ENCODE results near the gene DEFB131A.
A peak's percentile ranks its signal among the peaks of the same experiment; 100 is the strongest.
"Not testable (repeated sequence)": the region's sequence is repeated elsewhere in the genome, so short reads cannot be mapped to it uniquely, and the experiment has no call there.

DEFB131A gene

DNA sequence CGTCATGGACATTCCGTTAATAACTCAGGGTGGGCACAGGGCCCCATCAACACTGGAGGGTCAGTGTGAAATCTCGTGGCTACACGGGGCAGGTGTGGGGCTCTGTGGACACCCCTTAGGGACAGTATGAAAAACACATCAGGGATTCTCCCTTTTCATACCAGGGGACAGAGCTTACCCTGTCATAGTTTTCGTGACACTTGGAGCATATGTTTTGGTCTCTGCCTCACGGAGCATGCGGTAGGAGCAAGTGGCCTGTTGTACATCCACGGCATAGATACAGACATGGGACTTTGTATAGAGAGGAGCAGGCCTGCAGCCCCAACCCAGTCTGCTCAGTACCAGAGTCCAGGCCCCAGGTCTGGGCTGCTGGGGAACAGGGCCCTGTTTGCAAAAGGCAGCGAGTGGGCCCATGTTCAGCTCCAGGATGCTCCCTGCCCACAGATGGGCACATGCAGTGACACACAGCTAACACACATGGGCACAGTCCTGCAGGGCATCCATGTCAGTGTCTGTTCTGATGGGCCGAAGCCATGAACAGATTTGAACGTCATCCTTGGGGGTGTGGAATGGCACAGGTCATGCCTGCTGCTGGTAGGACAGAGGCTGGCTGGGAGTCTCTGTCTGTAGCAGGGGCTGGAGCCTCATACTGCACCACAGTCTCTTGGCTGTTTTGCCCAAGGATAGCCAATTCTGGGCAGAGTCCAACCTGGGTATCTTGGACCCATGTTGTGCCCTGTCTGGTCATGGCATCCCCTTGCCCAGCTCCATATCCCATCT is 50.2 kb downstream of the DEFB131A start:
- H3K9me3 ChIP-seq (ENCODE audit: severe bottlenecking); H3K27ac ChIP-seq (ENCODE audit: poor library complexity, severe bottlenecking); DNase-seq (ENCODE audit: low spot score); ATAC-seq (ENCODE audit: low read depth); H3K27me3 ChIP-seq (ENCODE audit: insufficient read depth, poor library complexity, severe bottlenecking); H3K4me1 ChIP-seq (ENCODE audit: insufficient read depth, poor library complexity, severe bottlenecking); H3K36me3 ChIP-seq (ENCODE audit: low read depth); H3K4me3 ChIP-seq (ENCODE audit: severe bottlenecking): not testable (repeated sequence)

DNA sequence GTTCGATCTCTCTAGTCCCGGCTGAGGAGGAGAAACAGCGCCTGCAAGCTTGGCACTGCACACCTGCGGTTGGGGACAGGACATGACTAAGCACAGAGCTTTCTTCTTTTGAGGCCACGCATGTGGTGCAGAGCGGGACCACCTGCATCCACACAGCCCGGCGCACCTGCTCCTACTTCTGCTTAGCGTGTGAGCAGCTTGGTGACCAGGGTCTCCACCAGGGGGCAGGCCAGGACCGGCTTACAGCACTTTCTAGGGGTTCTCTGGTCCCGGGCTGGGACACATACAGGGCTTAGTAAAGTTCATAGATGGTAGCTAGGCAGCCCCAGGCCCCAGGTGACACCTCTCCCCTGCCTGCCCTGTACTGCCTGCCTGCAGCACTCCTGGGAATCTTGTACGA is 51.2 kb downstream of the DEFB131A start:
- TF ChIP-seq, protein P1, sequence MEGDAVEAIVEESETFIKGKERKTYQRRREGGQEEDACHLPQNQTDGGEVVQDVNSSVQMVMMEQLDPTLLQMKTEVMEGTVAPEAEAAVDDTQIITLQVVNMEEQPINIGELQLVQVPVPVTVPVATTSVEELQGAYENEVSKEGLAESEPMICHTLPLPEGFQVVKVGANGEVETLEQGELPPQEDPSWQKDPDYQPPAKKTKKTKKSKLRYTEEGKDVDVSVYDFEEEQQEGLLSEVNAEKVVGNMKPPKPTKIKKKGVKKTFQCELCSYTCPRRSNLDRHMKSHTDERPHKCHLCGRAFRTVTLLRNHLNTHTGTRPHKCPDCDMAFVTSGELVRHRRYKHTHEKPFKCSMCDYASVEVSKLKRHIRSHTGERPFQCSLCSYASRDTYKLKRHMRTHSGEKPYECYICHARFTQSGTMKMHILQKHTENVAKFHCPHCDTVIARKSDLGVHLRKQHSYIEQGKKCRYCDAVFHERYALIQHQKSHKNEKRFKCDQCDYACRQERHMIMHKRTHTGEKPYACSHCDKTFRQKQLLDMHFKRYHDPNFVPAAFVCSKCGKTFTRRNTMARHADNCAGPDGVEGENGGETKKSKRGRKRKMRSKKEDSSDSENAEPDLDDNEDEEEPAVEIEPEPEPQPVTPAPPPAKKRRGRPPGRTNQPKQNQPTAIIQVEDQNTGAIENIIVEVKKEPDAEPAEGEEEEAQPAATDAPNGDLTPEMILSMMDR (IDR thresholded peaks at IDR 0.05; ENCODE audit: poor library complexity, severe bottlenecking) = peak; percentile 35
- not testable (repeated sequence) for H3K27me3 ChIP-seq (ENCODE audit: insufficient read depth, poor library complexity, severe bottlenecking); H3K27ac ChIP-seq (ENCODE audit: poor library complexity, severe bottlenecking); H3K9me3 ChIP-seq (ENCODE audit: severe bottlenecking); DNase-seq (ENCODE audit: low spot score); H3K4me1 ChIP-seq (ENCODE audit: insufficient read depth, poor library complexity, severe bottlenecking); H3K4me3 ChIP-seq (ENCODE audit: severe bottlenecking); H3K36me3 ChIP-seq (ENCODE audit: low read depth); ATAC-seq (ENCODE audit: low read depth)

DNA sequence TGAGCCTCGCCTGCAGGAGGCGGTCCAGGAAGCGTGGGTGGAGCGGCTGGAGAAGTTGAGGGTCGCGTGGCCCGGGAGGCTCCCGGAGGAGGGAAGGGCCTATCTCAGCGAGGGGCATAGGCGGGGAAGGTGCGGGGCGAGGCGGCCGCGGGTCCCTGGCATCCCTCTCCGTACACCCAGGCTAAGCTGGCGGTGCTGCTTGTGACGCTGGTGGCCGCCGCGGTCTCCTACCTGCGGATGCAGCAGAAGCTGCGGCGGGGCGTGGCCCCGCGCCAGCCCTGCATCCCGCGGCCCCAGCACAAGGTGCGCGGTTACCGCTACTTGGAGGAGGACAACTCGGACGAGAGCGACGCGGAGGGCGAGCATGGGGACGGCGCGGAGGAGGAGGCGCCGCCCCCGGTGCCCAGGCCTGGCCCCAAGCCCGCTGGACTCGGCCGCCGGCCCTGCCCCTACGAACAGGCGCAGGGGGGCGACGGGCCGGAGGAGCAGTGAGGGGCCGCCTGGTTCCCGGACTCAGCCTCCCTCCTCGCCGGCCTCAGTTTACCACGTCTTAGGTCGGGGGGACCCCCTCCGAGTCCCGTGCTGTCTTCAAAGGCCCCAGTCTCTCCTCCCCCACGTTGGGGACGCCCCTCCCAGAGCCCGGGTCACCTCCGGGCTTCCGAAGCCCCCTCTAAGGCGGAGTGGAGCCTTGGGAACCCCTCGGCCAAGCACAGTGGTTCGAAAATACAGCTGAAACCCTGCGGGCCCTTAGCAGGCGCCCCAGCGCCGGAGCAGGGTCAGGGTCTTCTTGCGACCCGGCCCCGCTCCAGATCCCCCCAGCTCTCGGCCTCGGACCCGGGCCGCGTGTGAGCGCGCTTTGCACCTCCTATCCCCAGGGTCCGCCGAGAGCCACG is 53.6 kb downstream of the DEFB131A start:
- not testable (repeated sequence) for H3K27me3 ChIP-seq (ENCODE audit: insufficient read depth, poor library complexity, severe bottlenecking); DNase-seq (ENCODE audit: low spot score); H3K27ac ChIP-seq (ENCODE audit: poor library complexity, severe bottlenecking); H3K4me3 ChIP-seq (ENCODE audit: severe bottlenecking); ATAC-seq (ENCODE audit: low read depth); H3K9me3 ChIP-seq (ENCODE audit: severe bottlenecking); H3K4me1 ChIP-seq (ENCODE audit: insufficient read depth, poor library complexity, severe bottlenecking); H3K36me3 ChIP-seq (ENCODE audit: low read depth)

DNA sequence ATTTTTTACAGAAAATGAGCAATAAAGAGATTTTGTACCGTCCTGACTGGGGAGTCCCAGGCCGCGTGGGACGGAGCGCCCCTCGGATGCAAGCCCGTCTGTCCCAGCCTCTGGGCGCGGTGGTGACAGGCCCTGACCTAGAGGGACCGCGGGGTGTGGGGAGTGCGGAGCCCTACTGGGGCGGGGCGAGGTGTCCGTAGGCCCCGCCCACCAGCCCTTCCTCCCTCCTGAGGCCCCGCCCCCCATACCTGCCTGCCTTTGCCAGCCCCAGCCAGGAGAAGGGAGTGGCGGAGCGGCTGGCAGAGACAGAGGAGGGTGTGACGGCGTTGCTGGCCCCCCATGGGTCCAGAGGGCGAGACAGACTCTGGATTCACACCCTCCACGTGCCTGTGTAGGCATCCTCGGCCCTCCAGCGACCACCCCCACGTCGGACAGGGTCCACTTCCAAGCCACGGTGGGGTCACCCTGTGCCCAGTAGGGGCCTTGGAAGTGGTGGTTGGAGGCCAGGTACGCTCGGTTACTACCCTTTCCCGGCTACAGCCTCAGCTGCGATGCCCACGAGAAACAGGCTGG is 54.3 kb downstream of the DEFB131A start:
- not testable (repeated sequence) for H3K27me3 ChIP-seq (ENCODE audit: insufficient read depth, poor library complexity, severe bottlenecking); H3K4me1 ChIP-seq (ENCODE audit: insufficient read depth, poor library complexity, severe bottlenecking); H3K27ac ChIP-seq (ENCODE audit: poor library complexity, severe bottlenecking); DNase-seq (ENCODE audit: low spot score); H3K4me3 ChIP-seq (ENCODE audit: severe bottlenecking); H3K9me3 ChIP-seq (ENCODE audit: severe bottlenecking); H3K36me3 ChIP-seq (ENCODE audit: low read depth)
- ATAC-seq (ENCODE audit: low read depth) = 0 out of 3 replicates have a peak, but pooled peaks have one; percentile 36

DNA sequence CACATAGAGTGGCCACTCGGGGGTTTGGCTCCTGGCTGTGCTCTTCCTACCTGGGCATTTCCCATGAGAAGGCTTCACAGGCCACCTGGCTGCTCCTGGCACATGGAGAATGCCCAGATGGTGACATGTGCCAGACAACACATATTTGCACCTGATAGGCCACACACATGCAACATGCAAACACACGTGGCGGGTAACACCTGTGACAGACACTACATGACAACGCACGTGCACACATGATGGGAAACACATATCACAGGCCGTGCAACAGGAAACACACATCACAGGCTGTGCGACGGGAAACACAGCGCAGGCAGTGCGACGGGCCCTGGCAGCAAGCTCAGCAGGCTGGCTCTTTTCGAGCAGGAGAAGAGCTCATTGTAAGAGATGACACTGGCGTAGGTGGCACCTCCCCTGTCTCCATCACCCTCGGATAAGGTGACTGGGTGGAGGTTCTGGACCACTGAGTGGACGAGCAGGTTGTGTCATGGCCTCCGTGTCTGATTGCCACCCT is 55.8 kb downstream of the DEFB131A start:
- not testable (repeated sequence) for H3K27me3 ChIP-seq (ENCODE audit: insufficient read depth, poor library complexity, severe bottlenecking); H3K9me3 ChIP-seq (ENCODE audit: severe bottlenecking); H3K4me3 ChIP-seq (ENCODE audit: severe bottlenecking); H3K36me3 ChIP-seq (ENCODE audit: low read depth); H3K4me1 ChIP-seq (ENCODE audit: insufficient read depth, poor library complexity, severe bottlenecking); DNase-seq (ENCODE audit: low spot score); H3K27ac ChIP-seq (ENCODE audit: poor library complexity, severe bottlenecking); ATAC-seq (ENCODE audit: low read depth)
